T1000 (cell line): ENCODE data around the gene TMEM144.
"Not testable (repeated sequence)": the region's sequence is repeated elsewhere in the genome, so short reads cannot be mapped to it uniquely, and the experiment has no call there.

Experiments used
- DNase-seq: peaks from one replicate; lab custom pipeline; 2025; ENCODE audit warnings: mixed read lengths; lab: John Stamatoyannopoulos, UW

The TMEM144 gene

GRCh38 chr4:158192439-158193158 is 17.7 kb upstream of the TMEM144 start:
- DNase-seq: no peak

- DNase-seq: no peak
Measured at GRCh38 chr4:158193171-158193749, 17.0 kb upstream of the TMEM144 start.

- no peak for DNase-seq
Measured at GRCh38 chr4:158195297-158195696, 15.0 kb upstream of the TMEM144 start.

- DNase-seq: no peak
Measured at GRCh38 chr4:158197194-158197776, 13.0 kb upstream of the TMEM144 start.

GRCh38 chr4:158200214-158200613 is 10.1 kb upstream of the TMEM144 start:
- no peak for DNase-seq

GRCh38 chr4:158201322-158201721 is 9.0 kb upstream of the TMEM144 start:
- DNase-seq: no peak

- no peak for DNase-seq
Measured at GRCh38 chr4:158201876-158202275, 8.4 kb upstream of the TMEM144 start.

- no peak for DNase-seq
Measured at GRCh38 chr4:158202481-158202880, 7.8 kb upstream of the TMEM144 start.

- DNase-seq: no peak
Measured at GRCh38 chr4:158203436-158203835, 6.8 kb upstream of the TMEM144 start.

- no peak for DNase-seq
Measured at GRCh38 chr4:158203929-158204328, 6.4 kb upstream of the TMEM144 start.

- DNase-seq: no peak
Measured at GRCh38 chr4:158208963-158209640, 1.2 kb upstream of the TMEM144 start.

- no peak for DNase-seq
Measured at GRCh38 chr4:158211222-158211621, 936 bp downstream of the TMEM144 start.

GRCh38 chr4:158213466-158213865 is 3.2 kb downstream of the TMEM144 start:
- no peak for DNase-seq

GRCh38 chr4:158214856-158215255 is 4.6 kb downstream of the TMEM144 start:
- DNase-seq: no peak

- no peak for DNase-seq
Measured at GRCh38 chr4:158217763-158218162, 7.5 kb downstream of the TMEM144 start.

- DNase-seq: no peak
Measured at GRCh38 chr4:158219623-158220022, 9.3 kb downstream of the TMEM144 start.

GRCh38 chr4:158224318-158224717 is 14.0 kb downstream of the TMEM144 start:
- not testable (repeated sequence) for DNase-seq

- DNase-seq: not testable (repeated sequence)
Measured at GRCh38 chr4:158224999-158225398, 14.7 kb downstream of the TMEM144 start.

- DNase-seq: not testable (repeated sequence)
Measured at GRCh38 chr4:158227880-158228279, 17.6 kb downstream of the TMEM144 start.

- DNase-seq: not testable (repeated sequence)
Measured at GRCh38 chr4:158228399-158228798, 18.1 kb downstream of the TMEM144 start.

- no peak for DNase-seq
Measured at GRCh38 chr4:158229768-158230167, 19.5 kb downstream of the TMEM144 start.

- no peak for DNase-seq
Measured at GRCh38 chr4:158234671-158235070, 24.4 kb downstream of the TMEM144 start.
